Stomach (tissue), 4 donors: ENCODE measurements around the gene STS.

ENCODE experiments used
- CTCF ChIP-seq, 7 experiments: fragments of 450-650 bp in 4 of 7; fragments of 200-600 bp in 3 of 7; sonication (generic) in 3 of 7; IDR thresholded peaks; one replicate each; pipeline ENCODE4 v1.5.1; 2016 to 2019; ENCODE audit warnings: antibody characterized with exemption in 7 of 7, control low read depth in 2 of 7, mild to moderate bottlenecking in 1 of 7
- EP300 ChIP-seq: sonication (generic); formaldehyde crosslinking; IDR thresholded peaks from one replicate; pipeline ENCODE4 v1.6.1; 2017; ENCODE audit warnings: antibody characterized with exemption
- POLR2A ChIP-seq, 4 donors: fragments of 450-650 bp; IDR thresholded peaks; one replicate each; pipeline ENCODE4 v1.6.1; 2016; ENCODE audit warnings: antibody characterized with exemption in 4 of 4, control low read depth in 2 of 4, mild to moderate bottlenecking in 1 of 4, moderate library complexity in 1 of 4
- POLR2AphosphoS5 ChIP-seq, 3 donors: sonication (generic); formaldehyde crosslinking; IDR thresholded peaks; one replicate each; pipeline ENCODE4 v1.6.1; 2016; ENCODE audit warnings: antibody characterized with exemption in 3 of 3

- TF ChIP-seq CTCF (IDR thresholded peaks at IDR 0.05), result no peak
- no peak for TF ChIP-seq POLR2A (IDR thresholded peaks at IDR 0.05)
- no peak for TF ChIP-seq EP300
- no peak for TF ChIP-seq POLR2AphosphoS5 (IDR thresholded peaks at IDR 0.05)
Observed at GRCh38 chrX:7143076-7143475, 4.4 kb upstream of the STS start.
